ENCODE measurements around the gene PHACTR3. TPM values are rescaled to one million over a fixed set of nuclear protein-coding genes. Genes with fewer than 3 reads are reported as not detected.

PHACTR3 gene
- total RNA-seq, 1 experiment from 2014 or later, result not detected

GRCh38 chr20:59726281-59726595, 121.9 kb downstream of the PHACTR3 start:
- Histone ChIP-seq H3T11ph (ENCODE audit: low read length) (no peak overlapping the region), H2AFZ (ENCODE audit: low read length) (no peak overlapping the region), H3K27me3 (ENCODE audit: insufficient read depth, low read length) (no peaks in the 10 kb centered on the region; the same call in 1 of the 2 replicates), H4K5ac (ENCODE audit: insufficient read length, low read depth, low read length) (no peak overlapping the region), H3K4me2 (ENCODE audit: insufficient read depth, insufficient read length, low read length) (no peak overlapping the region), H4K91ac (ENCODE audit: insufficient read length, low read depth, low read length) (no peak overlapping the region), H2AK5ac (ENCODE audit: insufficient read length, low read length) (no peak overlapping the region), H2BK20ac (ENCODE audit: low read depth, low read length, poor library complexity, severe bottlenecking) (no peak overlapping the region), H2BK5ac (ENCODE audit: insufficient read length, low read length) (no peak overlapping the region), H3K27ac (ENCODE audit: insufficient read length, low read depth, low read length) (no peak overlapping the region), H3K23ac (ENCODE audit: insufficient read length, low read depth, low read length) (no peak overlapping the region), H4K8ac (replicated peaks; ENCODE audit: insufficient read length, low read depth, low read length) (no peak overlapping the region), H2BK12ac (ENCODE audit: insufficient read length, low read depth, low read length) (no peak overlapping the region), H3K23me2 (ENCODE audit: insufficient read length, low read depth, low read length, poor library complexity, severe bottlenecking) (no peaks in the 10 kb centered on the region), H3K4ac (ENCODE audit: low read depth, low read length) (no peak overlapping the region), H3K79me2 (ENCODE audit: insufficient read depth, low read length) (no peaks in the 10 kb centered on the region), H3K56ac (ENCODE audit: insufficient read length, low read depth, low read length) (no peak overlapping the region), H3K9me3 (ENCODE audit: control insufficient read depth, low read depth, low read length) (no peaks in the 10 kb centered on the region), H3K79me1 (ENCODE audit: insufficient read depth, low read depth, low read length, poor library complexity, severe bottlenecking) (no peaks in the 10 kb centered on the region), H4K20me1 (ENCODE audit: control insufficient read depth, insufficient read depth, insufficient read length) (no peaks in the 10 kb centered on the region), H2BK15ac (ENCODE audit: low read depth, low read length) (no peak overlapping the region), H3K4me1 (ENCODE audit: insufficient read depth, low read length) (no peaks in the 10 kb centered on the region), H3K18ac (ENCODE audit: insufficient read length, low read depth, low read length) (no peak overlapping the region), H3K14ac (ENCODE audit: insufficient read depth, low read length) (no peak overlapping the region), H3K9ac (ENCODE audit: extremely low read depth, insufficient read length, low read length) (no peak overlapping the region), H2BK120ac (ENCODE audit: low read depth, low read length, poor library complexity, severe bottlenecking) (no peak overlapping the region)
- no peak for TF ChIP-seq CTCF (conservative IDR thresholded peaks at IDR 0.05)
- WGBS (ENCODE audit: extremely low coverage, insufficient read length, low lambda C conversion rate), result no CpG with 5 or more reads among the region's 3 CpGs
- Mint-ChIP-seq H3K9me3 (peaks cover 0 to 97% of the 10 kb centered on the region in 2 experiments; a peak in 3 of 5 replicates), H3K27ac (no peak overlapping the region), H3K27me3 (ENCODE audit: low read depth) (peaks cover 39% of the 10 kb centered on the region), H3K4me3 (no peak overlapping the region), H3K36me3 (ENCODE audit: insufficient read depth in 1 of 3, low read depth in 3 of 3) (peaks cover 0 to 18% (median 5%) of the 10 kb centered on the region in 3 experiments; a peak in 3 of 7 replicates), H3K4me1 (no peaks in the 10 kb centered on the region)
- no peak for DNase-seq

Measured in H9 (cell line).